WTC11 (cell line): ENCODE results near the gene IQCF6. TPM values are rescaled to one million over a fixed set of nuclear protein-coding genes. Genes with fewer than 3 reads are reported as not detected.

Source experiments
- ATAC-seq: fragments of 200-7000 bp; cut with Tn5 transposase; 2 replicates; pipeline ENCODE4 v1.10.0; 2021; ENCODE audit warnings: mild to moderate bottlenecking, moderate library complexity
- CTCF ChIA-PET: fragments of 300-600 bp; sonication (Branson Sonifier 250); formaldehyde crosslinking; loops from one replicate; lab custom pipeline; 2021; ENCODE audit warnings: antibody characterized with exemption; lab: Charles Lee
- POLR2A ChIA-PET: fragments of 350-600 bp; sonication (Branson Sonifier 250); formaldehyde crosslinking; loops from one replicate; lab custom pipeline; 2021; ENCODE audit warnings: antibody characterized with exemption; lab: Charles Lee
- DNase-seq: peaks from one replicate; pipeline ENCODE4 v3.0.0; 2021; ENCODE audit warnings: low spot score
- H3K27ac Mint-ChIP-seq: 2 replicates; pipeline ENCODE4 v1.8.0; 2021; ENCODE audit warnings: mixed read lengths
- H3K27me3 Mint-ChIP-seq: 2 replicates; pipeline ENCODE4 v1.8.0; 2021; ENCODE audit warnings: low read depth, mild to moderate bottlenecking, moderate library complexity, mixed read lengths
- H3K36me3 Mint-ChIP-seq: 2 replicates; pipeline ENCODE4 v1.8.0; 2021; ENCODE audit warnings: mixed read lengths
- H3K4me1 Mint-ChIP-seq: 2 replicates; pipeline ENCODE4 v1.8.0; 2022; ENCODE audit warnings: mixed read lengths
- H3K4me3 Mint-ChIP-seq: 2 replicates; pipeline ENCODE4 v1.8.0; 2021; ENCODE audit warnings: mild to moderate bottlenecking, moderate library complexity, mixed read lengths
- H3K9me3 Mint-ChIP-seq: 2 replicates; pipeline ENCODE4 v1.8.0; 2021; ENCODE audit warnings: mixed read lengths
- ARID4B ChIP-seq: sonication (generic); formaldehyde crosslinking; IDR thresholded peaks from 2 replicates; pipeline ENCODE4 v1.8.0; 2023; ENCODE audit warnings: missing genetic modification reagents, mild to moderate bottlenecking, borderline replicate concordance
- ATF1 ChIP-seq: sonication (generic); formaldehyde crosslinking; IDR thresholded peaks from 2 replicates; pipeline ENCODE4 v1.8.1; 2023; ENCODE audit warnings: mild to moderate bottlenecking, moderate library complexity, missing genetic modification reagents
- CBFB ChIP-seq: sonication (generic); formaldehyde crosslinking; IDR thresholded peaks from 2 replicates; pipeline ENCODE4 v1.8.1; 2022; ENCODE audit warnings: mild to moderate bottlenecking, low read depth, missing genetic modification reagents
- CREB1 ChIP-seq: sonication (generic); formaldehyde crosslinking; IDR thresholded peaks from 2 replicates; pipeline ENCODE4 v1.8.0; 2023; ENCODE audit warnings: mild to moderate bottlenecking, missing genetic modification reagents
- ELF4 ChIP-seq: sonication (generic); formaldehyde crosslinking; IDR thresholded peaks from 2 replicates; pipeline ENCODE4 v1.8.1; 2022; ENCODE audit warnings: low read depth, mild to moderate bottlenecking, moderate library complexity, missing genetic modification reagents
- ERG ChIP-seq: fragments of 250-450 bp; sonication (Bioruptor Pico); IDR thresholded peaks from 2 replicates; pipeline ENCODE4 v1.8.0; 2021; ENCODE audit warnings: mild to moderate bottlenecking
- GTF2I ChIP-seq: fragments of 250-450 bp; sonication (Bioruptor Pico); conservative IDR thresholded peaks from 2 replicates; pipeline ENCODE4 v1.4.0; 2021; ENCODE audit warnings: mild to moderate bottlenecking
- IRF1 ChIP-seq: sonication (generic); formaldehyde crosslinking; IDR thresholded peaks from 2 replicates; pipeline ENCODE4 v1.8.0; 2023; ENCODE audit warnings: missing genetic modification reagents
- NFATC4 ChIP-seq: fragments of 250-450 bp; sonication (Bioruptor Pico); IDR thresholded peaks from 2 replicates; pipeline ENCODE4 v1.9.0; 2021; ENCODE audit warnings: mild to moderate bottlenecking
- PRRX2 ChIP-seq: fragments of 250-450 bp; sonication (Bioruptor Pico); IDR thresholded peaks from 2 replicates; pipeline ENCODE4 v1.8.0; 2021; ENCODE audit warnings: mild to moderate bottlenecking
- SOX15 ChIP-seq: fragments of 250-450 bp; sonication (Bioruptor Pico); IDR thresholded peaks from 2 replicates; pipeline ENCODE4 v1.9.0; 2021; ENCODE audit warnings: mild to moderate bottlenecking
- TP53 ChIP-seq: sonication (generic); formaldehyde crosslinking; IDR thresholded peaks from 2 replicates; pipeline ENCODE4 v1.8.1; 2023; ENCODE audit warnings: mild to moderate bottlenecking, missing genetic modification reagents
- ZNF396 ChIP-seq: fragments of 250-450 bp; sonication (Bioruptor Pico); IDR thresholded peaks from 2 replicates; pipeline ENCODE4 v1.8.0; 2021; ENCODE audit warnings: mild to moderate bottlenecking, moderate library complexity, borderline replicate concordance
- total RNA-seq: library from RNA; stranded (reverse); gene quantifications from 3 replicates; pipeline ENCODE4 v1.2.3, GENCODE V29; 2021
- TF ChIP-seq, protein P1 (sequence below): fragments of 250-450 bp; sonication (Bioruptor Pico); IDR thresholded peaks from 2 replicates; pipeline ENCODE4 v1.9.0; 2021; ENCODE audit warnings: mild to moderate bottlenecking
- TF ChIP-seq, protein P2 (sequence below): sonication (generic); formaldehyde crosslinking; IDR thresholded peaks from 2 replicates; pipeline ENCODE4 v1.8.1; 2023; ENCODE audit warnings: mild to moderate bottlenecking, missing genetic modification reagents, borderline replicate concordance
- TF ChIP-seq, protein P3 (sequence below): fragments of 250-450 bp; sonication (Bioruptor Pico); conservative IDR thresholded peaks from 2 replicates; pipeline ENCODE4 v1.9.0; 2021; ENCODE audit warnings: mild to moderate bottlenecking
- TF ChIP-seq, protein P4 (sequence below): sonication (generic); formaldehyde crosslinking; IDR thresholded peaks from 2 replicates; pipeline ENCODE4 v1.8.1; 2022; ENCODE audit warnings: low read depth, mild to moderate bottlenecking, moderate library complexity, missing genetic modification reagents, borderline replicate concordance

Gene IQCF6
- total RNA-seq, 1 experiment from 2014 or later = not detected

- TF ChIP-seq ATF1 (CRISPR knock-in tag) (no peak), IRF1 (CRISPR knock-in tag) (no peak)
- TF ChIP-seq, all 79 proteins: peak for 0
- POLR2A ChIA-PET = no interaction called here
- CTCF ChIA-PET = interaction anchor here (0.7 to 2.8 kb wide), 3 partner anchors 15 to 66 kb away, joined by 3 to 15 read pairs (median 3); no protein-coding TSS in a partner anchor
Measured at GRCh38 chr3:51733859-51734571, 45.0 kb downstream of the IQCF6 start.

DNA sequence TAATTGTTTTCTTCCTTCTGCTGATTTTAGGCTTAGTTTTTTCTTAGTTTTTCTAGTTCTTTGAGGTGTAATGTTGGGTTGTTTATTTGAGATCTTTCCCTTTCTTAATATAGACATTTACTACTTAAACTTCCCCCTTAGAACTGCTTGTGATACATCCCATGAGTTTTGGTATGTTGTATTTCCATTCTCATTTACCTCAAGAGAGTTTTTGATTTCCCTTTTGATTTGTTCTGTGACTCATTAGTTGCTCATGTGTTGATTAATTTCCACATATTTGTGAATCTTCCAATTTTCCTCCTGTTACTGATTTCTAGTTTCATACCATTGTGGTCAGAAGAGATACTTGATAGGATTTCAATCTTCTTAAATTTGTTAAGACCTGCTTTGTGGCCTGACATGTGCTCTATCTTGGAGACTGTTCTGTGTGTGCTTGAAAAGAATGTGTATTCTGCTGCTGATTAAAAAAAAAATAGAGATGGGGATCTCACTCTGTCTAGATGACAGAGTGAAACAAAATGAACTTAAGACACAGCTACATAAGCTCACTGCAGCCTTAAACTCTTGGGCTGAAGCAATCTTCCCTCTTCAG, 49.9 kb downstream of the IQCF6 start:
- no peaks in the 10 kb centered on the region; the same call in none of the 2 replicates for H3K27me3 Mint-ChIP-seq
- CTCF ChIA-PET = interaction anchor here (1.6 to 3.6 kb wide), 2 partner anchors 10 to 71 kb away, joined by 3 to 19 read pairs; no protein-coding TSS in a partner anchor
- POLR2A ChIA-PET = no interaction called here
- TF ChIP-seq ZNF396 (CRISPR knock-in tag) (no peak), SOX15 (CRISPR knock-in tag) (no peak), ERG (CRISPR knock-in tag) (no peak), PRRX2 (CRISPR knock-in tag) (no peak), ARID4B (CRISPR knock-in tag) (no peak), CREB1 (CRISPR knock-in tag) (no peak), TP53 (no peak), ELF4 (CRISPR knock-in tag) (no peak), GTF2I (CRISPR knock-in tag) (no peak), NFATC4 (CRISPR knock-in tag) (no peak), CBFB (no peak)
- TF ChIP-seq, protein P1, sequence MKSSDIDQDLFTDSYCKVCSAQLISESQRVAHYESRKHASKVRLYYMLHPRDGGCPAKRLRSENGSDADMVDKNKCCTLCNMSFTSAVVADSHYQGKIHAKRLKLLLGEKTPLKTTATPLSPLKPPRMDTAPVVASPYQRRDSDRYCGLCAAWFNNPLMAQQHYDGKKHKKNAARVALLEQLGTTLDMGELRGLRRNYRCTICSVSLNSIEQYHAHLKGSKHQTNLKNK (CRISPR knock-in tag) = no peak
- TF ChIP-seq, protein P2, sequence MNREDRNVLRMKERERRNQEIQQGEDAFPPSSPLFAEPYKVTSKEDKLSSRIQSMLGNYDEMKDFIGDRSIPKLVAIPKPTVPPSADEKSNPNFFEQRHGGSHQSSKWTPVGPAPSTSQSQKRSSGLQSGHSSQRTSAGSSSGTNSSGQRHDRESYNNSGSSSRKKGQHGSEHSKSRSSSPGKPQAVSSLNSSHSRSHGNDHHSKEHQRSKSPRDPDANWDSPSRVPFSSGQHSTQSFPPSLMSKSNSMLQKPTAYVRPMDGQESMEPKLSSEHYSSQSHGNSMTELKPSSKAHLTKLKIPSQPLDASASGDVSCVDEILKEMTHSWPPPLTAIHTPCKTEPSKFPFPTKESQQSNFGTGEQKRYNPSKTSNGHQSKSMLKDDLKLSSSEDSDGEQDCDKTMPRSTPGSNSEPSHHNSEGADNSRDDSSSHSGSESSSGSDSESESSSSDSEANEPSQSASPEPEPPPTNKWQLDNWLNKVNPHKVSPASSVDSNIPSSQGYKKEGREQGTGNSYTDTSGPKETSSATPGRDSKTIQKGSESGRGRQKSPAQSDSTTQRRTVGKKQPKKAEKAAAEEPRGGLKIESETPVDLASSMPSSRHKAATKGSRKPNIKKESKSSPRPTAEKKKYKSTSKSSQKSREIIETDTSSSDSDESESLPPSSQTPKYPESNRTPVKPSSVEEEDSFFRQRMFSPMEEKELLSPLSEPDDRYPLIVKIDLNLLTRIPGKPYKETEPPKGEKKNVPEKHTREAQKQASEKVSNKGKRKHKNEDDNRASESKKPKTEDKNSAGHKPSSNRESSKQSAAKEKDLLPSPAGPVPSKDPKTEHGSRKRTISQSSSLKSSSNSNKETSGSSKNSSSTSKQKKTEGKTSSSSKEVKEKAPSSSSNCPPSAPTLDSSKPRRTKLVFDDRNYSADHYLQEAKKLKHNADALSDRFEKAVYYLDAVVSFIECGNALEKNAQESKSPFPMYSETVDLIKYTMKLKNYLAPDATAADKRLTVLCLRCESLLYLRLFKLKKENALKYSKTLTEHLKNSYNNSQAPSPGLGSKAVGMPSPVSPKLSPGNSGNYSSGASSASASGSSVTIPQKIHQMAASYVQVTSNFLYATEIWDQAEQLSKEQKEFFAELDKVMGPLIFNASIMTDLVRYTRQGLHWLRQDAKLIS (CRISPR knock-in tag) = no peak
- TF ChIP-seq, protein P3, sequence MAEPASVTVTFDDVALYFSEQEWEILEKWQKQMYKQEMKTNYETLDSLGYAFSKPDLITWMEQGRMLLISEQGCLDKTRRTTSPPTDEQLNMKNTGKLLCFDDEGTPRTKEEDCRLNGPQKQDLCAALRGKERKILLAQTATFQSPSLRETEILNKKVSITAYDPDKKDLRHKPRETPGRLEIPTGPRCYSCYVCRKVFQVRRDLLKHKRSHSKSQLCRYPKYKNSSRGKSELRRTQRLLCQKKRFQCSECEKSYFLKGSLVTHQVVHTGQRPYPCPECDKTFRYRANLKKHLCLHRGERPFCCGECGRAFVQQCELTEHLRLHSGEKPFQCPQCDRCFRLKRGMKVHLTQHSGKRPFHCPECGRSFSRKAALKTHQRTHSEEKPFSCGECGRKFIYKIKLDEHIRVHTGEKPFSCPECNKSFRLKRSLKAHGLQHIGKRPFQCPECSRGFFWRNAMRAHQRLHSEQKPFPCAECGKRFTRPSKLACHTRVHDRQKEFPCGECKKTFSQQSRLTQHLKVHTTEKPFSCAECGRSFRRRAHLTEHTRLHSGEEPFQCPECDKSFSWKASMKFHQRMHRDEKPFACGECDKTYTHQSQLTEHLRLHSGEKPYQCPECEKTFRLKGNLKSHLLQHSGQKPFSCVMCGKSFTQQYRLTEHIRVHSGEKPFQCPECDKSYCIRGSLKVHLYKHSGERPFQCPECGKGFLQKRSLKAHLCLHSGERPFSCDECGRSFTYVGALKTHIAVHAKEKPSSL (CRISPR knock-in tag) = no peak
- TF ChIP-seq, protein P4, sequence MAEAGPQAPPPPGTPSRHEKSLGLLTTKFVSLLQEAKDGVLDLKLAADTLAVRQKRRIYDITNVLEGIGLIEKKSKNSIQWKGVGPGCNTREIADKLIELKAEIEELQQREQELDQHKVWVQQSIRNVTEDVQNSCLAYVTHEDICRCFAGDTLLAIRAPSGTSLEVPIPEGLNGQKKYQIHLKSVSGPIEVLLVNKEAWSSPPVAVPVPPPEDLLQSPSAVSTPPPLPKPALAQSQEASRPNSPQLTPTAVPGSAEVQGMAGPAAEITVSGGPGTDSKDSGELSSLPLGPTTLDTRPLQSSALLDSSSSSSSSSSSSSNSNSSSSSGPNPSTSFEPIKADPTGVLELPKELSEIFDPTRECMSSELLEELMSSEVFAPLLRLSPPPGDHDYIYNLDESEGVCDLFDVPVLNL (CRISPR knock-in tag) = no peak

More at GRCh38 chr3:51733859-51734571, 45.0 kb downstream of the IQCF6 start:
- ATAC-seq (no peak), DNase-seq (no peak)
- Mint-ChIP-seq H3K4me1 (peaks cover 20% of the 10 kb centered on the region), H3K27ac (peak overlapping the region; percentile 63; the same call in 1 of the 2 replicates), H3K36me3 (no peaks in the 10 kb centered on the region), H3K27me3 (peaks cover 5% of the 10 kb centered on the region), H3K4me3 (no peak overlapping the region), H3K9me3 (peaks cover 6% of the 10 kb centered on the region)

More for the DNA sequence above, 49.9 kb downstream of the IQCF6 start:
- DNase-seq = no peak
- peaks cover 9% of the 10 kb centered on the region for H3K9me3 Mint-ChIP-seq
- no peak overlapping the region for H3K27ac Mint-ChIP-seq
- H3K4me1 Mint-ChIP-seq = peaks cover 2% of the 10 kb centered on the region
- H3K4me3 Mint-ChIP-seq = no peak overlapping the region
- no peaks in the 10 kb centered on the region for H3K36me3 Mint-ChIP-seq
- no peak for ATAC-seq
